Left cardiac atrium (tissue), 4 donors: ENCODE measurements around the gene MAPK9. TPM values are rescaled to one million over a fixed set of nuclear protein-coding genes. Genes with fewer than 3 reads are reported as not detected.
"Not testable (repeated sequence)": the region's sequence is repeated elsewhere in the genome, so short reads cannot be mapped to it uniquely, and the experiment has no call there.

ENCODE experiments used
- ATAC-seq, 2 donors: fragments of 200-7000 bp; cut with Tn5 transposase; one replicate each; pipeline ENCODE4 v1.9.1; 2020; ENCODE audit warnings: mild to moderate bottlenecking in 2 of 2, moderate library complexity in 2 of 2
- DNase-seq: peaks from one replicate; pipeline ENCODE4 v3.0.0-alpha.2; 2020
- intact Hi-C, 2 donors: fragments of 100-400 bp; cut with DNase I; formaldehyde crosslinking; loops; one replicate each; pipeline versions ENCODE4 v1.14.1 to v1.15.1; 2022 to 2023
- total RNA-seq, 2 donors: library from RNA; stranded (reverse); fragmentation: NEBNext Ultra II Directional; extraction: Animal tissue kit (Norgen Biotek cat#: 25700); gene quantifications; one replicate each; pipeline ENCODE4 v1.2.1, GENCODE V29; 2021
- donor health status: DM: no; HTN: yes; CAD: no.
- donor health status: DM: no; HTN: yes; CAD: no; lungs with severe emphysema.
- donor health status: DM: yes; HTN: yes; CAD: no.
- donor health status: Dilated cardiomyopathy.

MAPK9 gene
- total RNA-seq, 2 donors from 2014 or later: 33.8 to 38.8 TPM

DNA sequence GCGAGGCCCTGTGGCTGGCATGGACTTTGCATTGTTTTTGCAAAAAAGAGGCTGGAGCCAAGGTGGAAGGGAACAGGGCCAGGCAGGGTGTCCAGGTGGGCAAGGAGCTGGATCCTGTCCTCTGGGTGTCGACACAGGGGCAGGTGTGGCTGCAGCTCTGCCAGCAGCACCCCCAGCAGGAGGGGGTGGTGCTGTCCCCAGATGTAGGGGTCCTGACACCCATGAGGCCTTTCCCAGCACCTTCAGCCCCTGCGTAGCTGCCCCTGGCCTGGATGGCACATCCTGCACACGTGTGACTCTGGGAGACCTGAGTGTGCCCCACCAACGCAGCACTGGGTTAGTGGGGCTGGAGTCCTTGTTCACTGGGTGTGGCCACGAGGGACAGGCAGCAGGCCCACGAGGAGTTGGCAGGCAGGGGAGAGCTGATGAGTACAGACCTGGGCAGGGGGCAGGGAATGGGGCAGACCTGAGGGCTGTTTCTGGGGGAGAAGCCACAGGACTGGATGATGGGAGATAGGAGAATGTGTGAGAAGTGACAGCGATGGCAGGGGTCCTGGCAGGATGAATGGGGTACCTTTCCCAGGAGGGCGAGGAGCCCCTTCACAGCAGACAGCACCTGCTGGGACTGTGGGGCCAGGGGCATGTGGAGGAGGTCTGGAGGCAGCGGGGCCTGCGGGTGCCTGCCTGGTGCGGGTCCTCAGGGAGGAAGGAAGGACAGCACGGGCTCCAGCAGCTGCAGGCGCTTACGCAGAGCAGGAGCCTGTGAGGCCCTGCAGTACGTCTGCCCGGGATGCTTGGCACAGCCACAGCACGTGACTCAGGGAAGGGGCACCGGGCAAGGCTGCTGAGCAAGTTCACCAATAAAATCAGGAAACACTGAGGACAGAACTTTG, 79.3 kb downstream of the MAPK9 start:
- intact Hi-C loops: no loop called here
- no peak for DNase-seq
- no peak for ATAC-seq

GRCh38 chr5:180211761-180212035, 80.2 kb downstream of the MAPK9 start:
- DNase-seq (no peak), ATAC-seq (no peak)
- intact Hi-C loops: no loop called here

GRCh38 chr5:180210961-180211760, 80.7 kb downstream of the MAPK9 start:
- DNase-seq (no peak), ATAC-seq (no peak)
- intact Hi-C loops: no loop called here

- ATAC-seq, intact Hi-C loops, DNase-seq: not testable (repeated sequence)
Observed at GRCh38 chr5:180210077-180210476, 81.8 kb downstream of the MAPK9 start.

DNA sequence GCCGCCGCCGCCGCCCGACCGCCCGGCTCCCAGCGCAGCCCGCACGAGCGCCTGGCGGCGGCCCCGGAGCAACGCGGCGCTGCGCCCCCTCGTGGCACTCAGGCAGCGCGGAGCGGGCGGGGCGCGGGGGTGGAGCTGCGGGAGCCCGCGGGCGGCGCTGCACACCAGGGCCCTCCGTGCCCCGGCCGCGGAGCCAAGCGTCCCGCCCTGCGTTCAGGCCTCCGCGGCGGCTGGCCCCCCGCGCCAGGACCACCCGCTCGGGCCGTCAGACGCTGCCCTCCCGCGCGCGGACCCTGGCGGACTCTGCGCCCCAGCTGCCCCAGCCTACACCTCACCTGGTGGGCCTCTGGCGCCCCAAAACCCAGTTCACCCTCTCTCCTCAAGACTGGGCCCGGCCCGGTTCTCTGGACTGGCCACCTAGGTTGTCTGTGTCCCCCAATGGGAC, 82.7 kb downstream of the MAPK9 start, which contains the start of gene RASGEF1C:
RASGEF1C (minus strand) TSS at position 75 of the 445 bp plus-strand sequence. CDS start 71,159 bp downstream, outside the sequence.
- intact Hi-C loops: loop anchor here in 1 of 2 donors (5.0 kb wide), 1 partner anchor 77 kb away; no protein-coding TSS in a partner anchor
- peak; percentile 61 for DNase-seq
- peak; percentile 86 to 90 for ATAC-seq

- peak; percentile 12 to 14 for ATAC-seq
- intact Hi-C loops: loop anchor here in 1 of 2 donors (5.0 kb wide), 1 partner anchor 76 kb away; no protein-coding TSS in a partner anchor
- no peak for DNase-seq
Observed at GRCh38 chr5:180208435-180209081, 83.3 kb downstream of the MAPK9 start.

GRCh38 chr5:180208038-180208434, 83.8 kb downstream of the MAPK9 start:
- intact Hi-C loops: loop anchor here in 1 of 2 donors (5.0 kb wide), 1 partner anchor 76 kb away; no protein-coding TSS in a partner anchor
- ATAC-seq (no peak), DNase-seq (no peak)

GRCh38 chr5:180207593-180207992, 84.3 kb downstream of the MAPK9 start:
- ATAC-seq (no peak), DNase-seq (no peak)
- intact Hi-C loops: loop anchor here in 1 of 2 donors (5.0 kb wide), 1 partner anchor 75 kb away; no protein-coding TSS in a partner anchor

GRCh38 chr5:180206993-180207392, 84.9 kb downstream of the MAPK9 start:
- no peak for DNase-seq
- no peak for ATAC-seq
- intact Hi-C loops: loop anchor here in 1 of 2 donors (5.0 kb wide), 1 partner anchor 75 kb away; no protein-coding TSS in a partner anchor

- intact Hi-C loops: loop anchor here in 1 of 2 donors (5.0 kb wide), 1 partner anchor 74 kb away; no protein-coding TSS in a partner anchor
- ATAC-seq (no peak), DNase-seq (no peak)
Observed at GRCh38 chr5:180205916-180206315, 86.0 kb downstream of the MAPK9 start.

DNA sequence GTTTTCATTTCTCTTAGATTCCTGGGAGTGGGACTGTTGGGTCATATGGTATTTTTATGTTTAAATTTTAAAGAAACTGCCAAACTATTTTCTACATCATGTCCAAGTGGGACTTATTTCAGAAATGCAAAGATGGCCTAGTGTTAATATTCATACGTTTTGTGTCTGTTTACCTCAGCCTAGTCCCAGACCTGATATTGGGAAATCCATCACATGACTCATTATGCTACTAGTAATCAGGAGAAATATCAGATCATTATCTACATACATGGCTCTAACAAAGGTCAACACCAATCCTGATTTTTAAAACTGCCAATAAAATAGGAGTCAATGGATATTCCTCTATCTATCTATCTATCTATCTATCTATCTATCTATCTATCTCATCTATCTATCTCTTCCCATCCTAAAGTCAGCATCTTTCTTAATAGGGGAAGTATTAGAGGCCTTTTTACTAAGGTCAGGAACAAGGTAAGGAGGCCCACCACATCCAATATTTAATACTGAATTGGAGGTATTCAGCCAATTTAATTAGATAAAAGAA, 87.5 kb downstream of the MAPK9 start:
- intact Hi-C loops: no loop called here
- DNase-seq: no peak
- no peak for ATAC-seq

DNA sequence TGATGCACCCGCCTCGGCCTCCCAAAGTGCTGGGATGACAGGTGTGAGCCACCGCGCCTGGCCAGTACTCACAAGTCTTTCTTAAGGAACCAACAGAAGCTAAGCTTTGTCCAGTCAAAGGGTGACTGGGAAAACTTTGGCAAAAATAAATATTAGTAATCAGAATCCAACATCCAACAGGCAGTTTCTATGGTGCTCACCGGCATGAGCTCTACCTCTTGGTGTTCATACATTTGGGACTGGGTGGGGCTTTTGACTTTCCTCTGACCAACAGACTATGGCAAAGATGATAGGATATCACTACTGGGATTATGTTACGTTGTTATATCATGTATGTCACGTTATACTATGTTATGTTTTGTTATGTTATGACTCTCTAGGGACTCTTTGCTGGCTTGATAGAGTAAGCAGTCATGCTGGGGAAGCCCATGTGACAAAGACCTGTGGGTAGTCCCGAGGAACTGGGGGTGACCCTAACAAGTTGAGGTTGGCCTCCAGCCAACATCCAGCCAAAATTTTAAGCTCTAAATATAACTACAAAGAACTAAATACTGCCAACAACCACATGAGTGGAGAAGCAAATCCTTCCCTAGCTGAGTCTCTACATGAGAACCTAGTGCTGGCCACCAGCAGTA, 88.8 kb downstream of the MAPK9 start:
- ATAC-seq (no peak), DNase-seq (no peak)
- intact Hi-C loops: no loop called here

DNA sequence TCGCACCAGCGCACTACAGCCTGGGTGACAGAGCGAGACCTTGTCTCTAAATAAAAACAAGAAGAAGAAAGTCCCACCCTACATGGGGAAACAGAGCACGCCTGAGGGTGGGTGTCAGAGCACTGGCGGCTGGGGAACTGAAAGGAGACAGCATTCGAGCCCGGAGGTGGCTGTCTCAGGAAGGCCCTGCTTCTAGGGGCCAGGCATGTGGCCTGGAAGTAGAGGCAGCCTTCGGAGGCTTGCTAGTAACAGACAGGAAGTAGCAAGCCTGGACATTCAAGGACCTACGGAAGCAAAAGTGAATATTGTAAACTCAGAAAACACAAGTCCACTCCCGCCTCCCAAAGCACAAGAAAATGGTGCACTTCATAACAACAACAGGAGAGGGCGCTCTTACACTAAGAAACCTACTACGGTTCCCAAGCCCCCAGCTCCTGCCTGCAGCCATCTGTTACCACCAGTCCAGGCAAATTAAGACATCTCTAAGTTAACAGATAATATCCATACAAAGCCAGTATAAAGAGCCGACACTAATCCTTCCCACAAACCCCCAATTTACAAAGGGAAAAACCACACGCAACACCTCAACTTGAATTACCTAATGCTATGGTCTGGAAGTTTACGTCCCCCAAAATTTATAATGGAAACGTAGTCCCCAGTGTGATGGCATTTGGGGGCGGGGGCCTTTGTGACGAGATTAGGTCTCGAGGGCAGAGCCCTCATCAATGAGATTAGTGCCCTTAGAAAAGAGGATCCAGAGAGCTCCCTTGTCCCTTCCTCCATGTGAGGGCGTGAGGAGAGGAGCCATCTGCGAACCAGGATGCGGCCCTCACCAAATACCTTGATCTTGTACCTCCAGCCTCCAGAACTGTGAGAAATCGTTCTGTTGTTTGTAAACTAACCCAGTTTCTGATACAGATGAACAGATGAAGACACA, 90.6 kb downstream of the MAPK9 start:
- DNase-seq (no peak), ATAC-seq (no peak)
- intact Hi-C loops: no loop called here

DNA sequence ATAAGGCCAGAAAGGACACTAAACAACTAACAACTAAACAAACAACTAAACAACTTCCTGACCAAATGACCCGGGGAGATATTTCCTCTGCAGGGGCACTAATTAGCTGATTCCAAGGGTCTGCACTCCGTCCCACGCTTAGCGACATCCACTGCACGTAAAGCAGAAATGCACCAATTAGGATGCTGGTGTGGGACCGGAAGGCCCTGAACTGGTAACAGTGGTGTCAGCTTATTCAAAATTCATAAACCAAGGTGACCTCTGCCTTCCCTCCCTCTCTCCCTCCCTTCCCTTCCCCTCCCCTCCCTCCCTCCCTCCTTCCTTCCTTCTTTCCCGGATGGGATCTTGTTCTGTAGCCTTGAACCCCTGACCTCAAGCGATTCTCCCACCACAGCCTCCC, 92.5 kb downstream of the MAPK9 start:
- intact Hi-C loops: no loop called here
- no peak for ATAC-seq
- no peak for DNase-seq

DNA sequence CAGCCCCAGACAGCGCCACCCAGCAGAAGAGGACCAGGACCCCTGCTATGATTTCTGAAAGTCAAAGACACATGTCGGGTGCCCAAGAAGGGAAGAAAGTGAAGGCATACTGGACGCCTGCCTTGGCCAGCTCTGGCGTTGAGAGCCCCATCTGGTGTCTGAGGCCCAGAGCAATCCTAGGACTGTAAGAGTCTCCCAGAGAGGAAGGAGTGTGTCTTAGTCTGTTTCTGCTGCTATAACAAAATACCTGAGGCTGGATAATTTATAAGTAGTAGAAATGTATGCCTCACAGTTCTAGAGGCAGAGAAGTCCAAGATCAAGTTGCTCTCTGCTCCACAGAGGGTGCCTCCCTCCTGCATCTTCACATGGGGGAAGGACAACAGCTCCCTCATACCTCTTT, 93.7 kb downstream of the MAPK9 start:
- ATAC-seq (no peak), DNase-seq (no peak)

GRCh38 chr5:180197016-180197702, 94.7 kb downstream of the MAPK9 start:
- ATAC-seq: no peak
- intact Hi-C loops: no loop called here

More for the DNA sequence above, 93.7 kb downstream of the MAPK9 start:
- intact Hi-C loops: no loop called here

More at GRCh38 chr5:180197016-180197702, 94.7 kb downstream of the MAPK9 start:
- DNase-seq: no peak
